DND-41 (cell line): ENCODE results near the gene VPS35L.

Experiments
- CTCF ChIP-seq: IDR thresholded peaks from 2 replicates; pipeline ENCODE4 v1.5.1; 2012; ENCODE audit warnings: borderline replicate concordance, low read length, moderate library complexity, mild to moderate bottlenecking; ENCODE audit not compliant: poor library complexity, severe bottlenecking; ENCODE audit errors: extremely low read depth
- EZH2 ChIP-seq: IDR thresholded peaks from 3 replicates; pipeline ENCODE4 v1.6.1; 2012; ENCODE audit warnings: borderline replicate concordance, low read depth, mild to moderate bottlenecking, moderate library complexity, low read length, inconsistent platforms; ENCODE audit not compliant: severe bottlenecking

GRCh38 chr16:19672378-19672777 is 116.9 kb downstream of the VPS35L start:
- TF ChIP-seq CTCF (no peak), EZH2 (no peak)
